ENCODE data around the gene TIFAB. TPM values are rescaled to one million over a fixed set of nuclear protein-coding genes. Genes with fewer than 3 reads are reported as not detected.

TIFAB gene
- total and polyA plus RNA-seq, 12 donors: under 0.01 to 1.7 (median 0.04) TPM; not detected in 8

- peak overlapping the region in 2 of 10 donors; percentile 37 to 62 for H3K27ac ChIP-seq
- no peaks in the 10 kb centered on the region for H3K27me3 ChIP-seq
- ATAC-seq (no peak), DNase-seq (no peak)
- intact Hi-C loops (cut with DNase I): no loop called here
- peaks cover under 1 to 70% (median 29%) of the 10 kb centered on the region in 9 donors for H3K4me1 ChIP-seq
- WGBS, 2 donors: 79 to 88% methylated on average over 24 of the region's 24 CpGs
- no peaks in the 10 kb centered on the region for H3K36me3 ChIP-seq
- no peaks in the 10 kb centered on the region for H3K9me3 ChIP-seq
- no peak for TF ChIP-seq CTCF (IDR thresholded peaks at IDR 0.05)
- no peak overlapping the region for H3K4me3 ChIP-seq
These were observed 17.3 kb downstream of the TIFAB start for GRCh38 chr5:135434591-135435466.

- DNase-seq (no peak), ATAC-seq (peak; percentile 9 to 52 (median 28))
- Histone ChIP-seq H3K4me1 (peaks cover 3 to 69% (median 33%) of the 10 kb centered on the region in 9 donors), H3K9me3 (peaks cover 0 to 3% (median under 1%) of the 10 kb centered on the region in 11 donors), H3K36me3 (no peaks in the 10 kb centered on the region), H3K27me3 (no peaks in the 10 kb centered on the region), H3K4me3 (no peak overlapping the region), H3K27ac (peak overlapping the region in 5 of 10 donors; percentile 37 to 70 (median 39))
- WGBS, 2 donors: 49 to 52% methylated on average over 12 of the region's 12 CpGs
- intact Hi-C loops (cut with DNase I): no loop called here
- TF ChIP-seq CTCF (IDR thresholded peaks at IDR 0.05): no peak
These were observed 18.3 kb downstream of the TIFAB start for GRCh38 chr5:135433681-135434426.

GRCh38 chr5:135432113-135432512 lies 20.0 kb downstream of the TIFAB start:
- ATAC-seq: no peak
- H3K36me3 ChIP-seq: no peaks in the 10 kb centered on the region
- H3K4me3 ChIP-seq: no peak overlapping the region
- DNase-seq: no peak
- H3K27me3 ChIP-seq: no peaks in the 10 kb centered on the region
- 89 to 90% methylated on average over 4 of the region's 4 CpGs for WGBS, 2 donors
- TF ChIP-seq CTCF (IDR thresholded peaks at IDR 0.05): no peak
- no peak overlapping the region for H3K27ac ChIP-seq
- intact Hi-C loops (cut with DNase I): no loop called here
- H3K9me3 ChIP-seq: peaks cover 0 to 14% (median 7%) of the 10 kb centered on the region in 11 donors
- peaks cover 3 to 55% (median 22%) of the 10 kb centered on the region in 9 donors for H3K4me1 ChIP-seq

GRCh38 chr5:135430135-135430437 lies 22.1 kb downstream of the TIFAB start:
- DNase-seq (no peak), ATAC-seq (no peak)
- Histone ChIP-seq H3K27me3 (no peaks in the 10 kb centered on the region), H3K4me1 (peaks cover 3 to 59% (median 22%) of the 10 kb centered on the region in 9 donors), H3K36me3 (no peaks in the 10 kb centered on the region), H3K9me3 (peaks cover 0 to 14% (median 7%) of the 10 kb centered on the region in 11 donors), H3K27ac (peak overlapping the region in 1 of 10 donors; percentile 20), H3K4me3 (no peak overlapping the region)
- intact Hi-C loops (cut with DNase I): no loop called here
- WGBS, 2 donors: 80 to 81% methylated on average over 7 of the region's 7 CpGs
- TF ChIP-seq CTCF (IDR thresholded peaks at IDR 0.05): no peak
